MG63 (cell line): Measurements from ENCODE around the gene SORCS2. TPM values are rescaled to one million over a fixed set of nuclear protein-coding genes. Genes with fewer than 3 reads are reported as not detected.

Experiments
- DNase-seq: peaks from one replicate; pipeline ENCODE4 v3.0.0-alpha.2; 2020
- H3K27me3 ChIP-seq: fragments of 250-450 bp; sonication (Bioruptor Pico); 2 replicates; pipeline ENCODE4 v1.5.1; 2020; ENCODE audit warnings: mild to moderate bottlenecking, moderate library complexity
- H3K36me3 ChIP-seq: fragments of 250-450 bp; sonication (Bioruptor Pico); 2 replicates; pipeline ENCODE4 v1.5.1; 2020; ENCODE audit warnings: mild to moderate bottlenecking, moderate library complexity
- H3K4me3 ChIP-seq: fragments of 250-450 bp; sonication (Bioruptor Pico); 2 replicates; pipeline ENCODE4 v1.5.1; 2020; ENCODE audit warnings: mild to moderate bottlenecking, moderate library complexity
- H3K9me3 ChIP-seq: fragments of 250-450 bp; sonication (Bioruptor Pico); 2 replicates; pipeline ENCODE4 v1.5.1; 2020; ENCODE audit warnings: mild to moderate bottlenecking, moderate library complexity
- total RNA-seq: library from RNA; depleted of rRNA; stranded (reverse); fragments of >200 nt; shearing (Covaris generic); gene quantifications from 2 replicates; pipeline ENCODE4 v1.2.3, GENCODE V29; 2014; ENCODE audit warnings: low replicate concordance; rRNA removed

The SORCS2 gene
- total RNA-seq, 1 experiment from 2014 or later: 1.5 TPM

GRCh38 chr4:7787067-7787466, 594.7 kb downstream of the SORCS2 start:
- no peak overlapping the region for H3K4me3 ChIP-seq
- no peaks in the 10 kb centered on the region for H3K27me3 ChIP-seq
- DNase-seq: no peak
- no peaks in the 10 kb centered on the region for H3K9me3 ChIP-seq
- H3K36me3 ChIP-seq: peaks cover 26% of the 10 kb centered on the region

GRCh38 chr4:7787681-7788141, 595.4 kb downstream of the SORCS2 start:
- DNase-seq: no peak

GRCh38 chr4:7788193-7788592, 595.9 kb downstream of the SORCS2 start:
- H3K36me3 ChIP-seq: peaks cover 23% of the 10 kb centered on the region
- H3K27me3 ChIP-seq: no peaks in the 10 kb centered on the region
- H3K4me3 ChIP-seq: no peak overlapping the region
- DNase-seq: no peak
- H3K9me3 ChIP-seq: no peaks in the 10 kb centered on the region

More at GRCh38 chr4:7787681-7788141, 595.4 kb downstream of the SORCS2 start:
- no peak overlapping the region for H3K4me3 ChIP-seq
- no peaks in the 10 kb centered on the region for H3K9me3 ChIP-seq
- H3K27me3 ChIP-seq: no peaks in the 10 kb centered on the region
- peaks cover 22% of the 10 kb centered on the region for H3K36me3 ChIP-seq

- Histone ChIP-seq H3K36me3 (peaks cover 30% of the 10 kb centered on the region), H3K9me3 (no peaks in the 10 kb centered on the region), H3K4me3 (no peak overlapping the region), H3K27me3 (no peaks in the 10 kb centered on the region)
- DNase-seq: no peak
Observed at GRCh38 chr4:7788694-7789425, 596.5 kb downstream of the SORCS2 start.

GRCh38 chr4:7790023-7790422, 597.7 kb downstream of the SORCS2 start:
- Histone ChIP-seq H3K9me3 (no peaks in the 10 kb centered on the region), H3K4me3 (no peak overlapping the region), H3K36me3 (peaks cover 29% of the 10 kb centered on the region), H3K27me3 (no peaks in the 10 kb centered on the region)
- no peak for DNase-seq

GRCh38 chr4:7790999-7791398, 598.7 kb downstream of the SORCS2 start:
- Histone ChIP-seq H3K9me3 (no peaks in the 10 kb centered on the region), H3K4me3 (no peak overlapping the region), H3K27me3 (no peaks in the 10 kb centered on the region), H3K36me3 (peaks cover 27% of the 10 kb centered on the region)
- no peak for DNase-seq

Other genes with a start within 250 kb of the SORCS2 start
- gene TADA2B, start 149.2 kb upstream of the SORCS2 start, total RNA-seq: 5.7 and 7.6 TPM in 2 replicates
- 26.2 and 32.6 TPM in 2 replicates for gene GRPEL1, start 124.5 kb upstream of the SORCS2 start, total RNA-seq
- gene PSAPL1, start 242.4 kb downstream of the SORCS2 start, total RNA-seq: not detected in 2 replicates